ENCODE measurements around the gene ADA. TPM values are rescaled to one million over a fixed set of nuclear protein-coding genes. Genes with fewer than 3 reads are reported as not detected.
"Not testable (repeated sequence)": the region's sequence is repeated elsewhere in the genome, so short reads cannot be mapped to it uniquely, and the experiment has no call there.

ADA gene
- 7.7 TPM for total RNA-seq
- long read RNA-seq, transcript ADA-201 (12 exons, 1,539 nt) = major isoform, 12 of 22 reads
- long read RNA-seq, partial matches to known transcripts = 2 of 22 reads
- long read RNA-seq, other reads (novel, unspliced or antisense) = 5 of 22 reads

- no peaks in the 10 kb centered on the region for H3K27me3 ChIP-seq (ENCODE audit: low read depth)
- TF ChIP-seq CTCF (IDR thresholded peaks at IDR 0.05) = no peak
- ATAC-seq (peak; percentile 87 to 94), DNase-seq (peak; percentile 72)
- no peaks in the 10 kb centered on the region for H3K9me3 ChIP-seq
- H3K4me3 ChIP-seq = peak within 1 kb of the TSS; percentile 88
- H3K4me1 ChIP-seq = peaks cover 25% of the 10 kb centered on the region
- intact Hi-C loops (cut with DNase I) = no loop called here
- H3K27ac ChIP-seq = peak within 1 kb of the TSS; percentile 83
- H3K36me3 ChIP-seq = no peaks in the 10 kb centered on the region
Measured at GRCh38 chr20:44651684-44652423, at the start of gene ADA. ADA (minus strand) TSS chr20:44651699; CDS start chr20:44651607, 92 bp downstream.

- DNase-seq (no peak), ATAC-seq (no peak)
- intact Hi-C loops (cut with DNase I) = no loop called here
- Histone ChIP-seq H3K4me1 (peaks cover 45% of the 10 kb centered on the region), H3K4me3 (no peak overlapping the region), H3K27me3 (ENCODE audit: low read depth) (no peaks in the 10 kb centered on the region), H3K9me3 (no peaks in the 10 kb centered on the region), H3K36me3 (no peaks in the 10 kb centered on the region), H3K27ac (no peak overlapping the region)
- no peak for TF ChIP-seq CTCF (IDR thresholded peaks at IDR 0.05)
Measured at GRCh38 chr20:44700306-44700705, 48.8 kb upstream of the ADA start.

- Histone ChIP-seq H3K9me3 (no peaks in the 10 kb centered on the region), H3K27me3 (ENCODE audit: low read depth) (no peaks in the 10 kb centered on the region), H3K27ac (no peak overlapping the region), H3K4me1 (peaks cover 41% of the 10 kb centered on the region), H3K4me3 (no peak overlapping the region), H3K36me3 (no peaks in the 10 kb centered on the region)
- intact Hi-C loops (cut with DNase I) = no loop called here
- ATAC-seq (no peak), DNase-seq (no peak)
- TF ChIP-seq CTCF (IDR thresholded peaks at IDR 0.05) = no peak
Measured at GRCh38 chr20:44698351-44698750, 46.9 kb upstream of the ADA start.

GRCh38 chr20:44697041-44697440 lies 45.5 kb upstream of the ADA start:
- H3K4me3 ChIP-seq; H3K27me3 ChIP-seq (ENCODE audit: low read depth); H3K36me3 ChIP-seq; intact Hi-C loops (cut with DNase I); H3K9me3 ChIP-seq; DNase-seq; ATAC-seq: not testable (repeated sequence)
- peaks cover 39% of the 10 kb centered on the region for H3K4me1 ChIP-seq
- H3K27ac ChIP-seq = peak overlapping the region; percentile 68

GRCh38 chr20:44696315-44696714 lies 44.8 kb upstream of the ADA start:
- DNase-seq (no peak), ATAC-seq (no peak)
- intact Hi-C loops (cut with DNase I) = no loop called here
- Histone ChIP-seq H3K4me1 (peaks cover 34% of the 10 kb centered on the region), H3K9me3 (no peaks in the 10 kb centered on the region), H3K27me3 (ENCODE audit: low read depth) (no peaks in the 10 kb centered on the region), H3K4me3 (no peak overlapping the region), H3K27ac (peak overlapping the region; percentile 68), H3K36me3 (no peaks in the 10 kb centered on the region)
- no peak for TF ChIP-seq CTCF (IDR thresholded peaks at IDR 0.05)

- DNase-seq (no peak), ATAC-seq (no peak)
- Histone ChIP-seq H3K36me3 (no peaks in the 10 kb centered on the region), H3K27ac (peak overlapping the region; percentile 68), H3K9me3 (no peaks in the 10 kb centered on the region), H3K4me3 (no peak overlapping the region), H3K27me3 (ENCODE audit: low read depth) (no peaks in the 10 kb centered on the region), H3K4me1 (peaks cover 28% of the 10 kb centered on the region)
- no peak for TF ChIP-seq CTCF (IDR thresholded peaks at IDR 0.05)
- intact Hi-C loops (cut with DNase I) = no loop called here
Measured at GRCh38 chr20:44695674-44696300, 44.3 kb upstream of the ADA start.

Data from lower lobe of right lung (tissue), 2 donors.